ENCODE measurements around the gene CCSER1. TPM values are rescaled to one million over a fixed set of nuclear protein-coding genes. Genes with fewer than 3 reads are reported as not detected.

CCSER1 gene
- total and polyA plus RNA-seq, 4 donors, result 0.18 to 2.3 (median 1.2) TPM

DNA sequence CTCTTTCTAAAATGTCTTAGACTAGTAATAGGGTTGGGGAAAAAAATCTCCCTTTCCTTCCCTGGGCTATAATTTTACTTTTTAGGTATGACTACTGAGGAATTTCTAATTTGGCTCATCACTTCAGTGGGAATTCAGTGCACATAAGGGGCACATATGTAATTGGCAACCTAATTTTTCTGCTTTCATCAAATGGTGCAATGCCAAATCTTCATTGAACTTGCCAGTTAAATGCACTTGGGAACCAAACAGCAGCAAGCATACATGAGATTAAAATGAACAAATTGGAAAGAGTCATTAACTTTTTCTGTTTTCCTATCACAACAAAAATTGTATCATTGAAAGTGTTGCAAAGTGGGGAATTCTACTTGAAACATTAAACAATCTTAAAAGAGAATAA is 2.9 kb upstream of the CCSER1 start:
- Histone ChIP-seq H3K4me3 (ENCODE audit: low read depth in 1 of 3, low read length in 3 of 3) (no peak overlapping the region), H3K27me3 (ENCODE audit: control insufficient read depth in 4 of 4, insufficient read depth in 4 of 4, low read length in 3 of 4) (peaks cover 0 to 5% (median 1%) of the 10 kb centered on the region in 4 donors)

More for the DNA sequence above, 2.9 kb upstream of the CCSER1 start:
- no peak overlapping the region for H3K9ac ChIP-seq (ENCODE audit: low read depth in 1 of 2, low read length in 2 of 2)
- H3K9me3 ChIP-seq (ENCODE audit: control insufficient read depth in 4 of 4, low read length in 3 of 4), result no peaks in the 10 kb centered on the region
- peaks cover 7 to 19% (median 11%) of the 10 kb centered on the region in 4 donors for H3K4me1 ChIP-seq (ENCODE audit: control insufficient read depth in 4 of 4, insufficient read depth in 4 of 4, low read length in 3 of 4)
- TF ChIP-seq HNF4A (conservative IDR thresholded peaks at IDR 0.05) (no peak), GABPA (IDR thresholded peaks at IDR 0.05 in 1 of 2, conservative IDR thresholded peaks at IDR 0.05 in 1 of 2) (no peak), RAD21 (IDR thresholded peaks at IDR 0.05) (no peak), JUND (IDR thresholded peaks at IDR 0.05) (no peak), TAF1 (conservative IDR thresholded peaks at IDR 0.05) (no peak), SP1 (IDR thresholded peaks at IDR 0.05) (no peak), EGR1 (IDR thresholded peaks at IDR 0.05; ENCODE audit: low read depth in 2 of 2) (no peak), FOXA2 (IDR thresholded peaks at IDR 0.05) (no peak), RXRA (IDR thresholded peaks at IDR 0.05) (no peak), HNF4G (IDR thresholded peaks at IDR 0.05) (no peak), YY1 (IDR thresholded peaks at IDR 0.05) (no peak), NR2F2 (IDR thresholded peaks at IDR 0.05) (no peak), FOXA1 (IDR thresholded peaks at IDR 0.05) (no peak)
- TF ChIP-seq, protein P1, sequence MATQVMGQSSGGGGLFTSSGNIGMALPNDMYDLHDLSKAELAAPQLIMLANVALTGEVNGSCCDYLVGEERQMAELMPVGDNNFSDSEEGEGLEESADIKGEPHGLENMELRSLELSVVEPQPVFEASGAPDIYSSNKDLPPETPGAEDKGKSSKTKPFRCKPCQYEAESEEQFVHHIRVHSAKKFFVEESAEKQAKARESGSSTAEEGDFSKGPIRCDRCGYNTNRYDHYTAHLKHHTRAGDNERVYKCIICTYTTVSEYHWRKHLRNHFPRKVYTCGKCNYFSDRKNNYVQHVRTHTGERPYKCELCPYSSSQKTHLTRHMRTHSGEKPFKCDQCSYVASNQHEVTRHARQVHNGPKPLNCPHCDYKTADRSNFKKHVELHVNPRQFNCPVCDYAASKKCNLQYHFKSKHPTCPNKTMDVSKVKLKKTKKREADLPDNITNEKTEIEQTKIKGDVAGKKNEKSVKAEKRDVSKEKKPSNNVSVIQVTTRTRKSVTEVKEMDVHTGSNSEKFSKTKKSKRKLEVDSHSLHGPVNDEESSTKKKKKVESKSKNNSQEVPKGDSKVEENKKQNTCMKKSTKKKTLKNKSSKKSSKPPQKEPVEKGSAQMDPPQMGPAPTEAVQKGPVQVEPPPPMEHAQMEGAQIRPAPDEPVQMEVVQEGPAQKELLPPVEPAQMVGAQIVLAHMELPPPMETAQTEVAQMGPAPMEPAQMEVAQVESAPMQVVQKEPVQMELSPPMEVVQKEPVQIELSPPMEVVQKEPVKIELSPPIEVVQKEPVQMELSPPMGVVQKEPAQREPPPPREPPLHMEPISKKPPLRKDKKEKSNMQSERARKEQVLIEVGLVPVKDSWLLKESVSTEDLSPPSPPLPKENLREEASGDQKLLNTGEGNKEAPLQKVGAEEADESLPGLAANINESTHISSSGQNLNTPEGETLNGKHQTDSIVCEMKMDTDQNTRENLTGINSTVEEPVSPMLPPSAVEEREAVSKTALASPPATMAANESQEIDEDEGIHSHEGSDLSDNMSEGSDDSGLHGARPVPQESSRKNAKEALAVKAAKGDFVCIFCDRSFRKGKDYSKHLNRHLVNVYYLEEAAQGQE (IDR thresholded peaks at IDR 0.05), result no peak
- TF ChIP-seq, protein P2, sequence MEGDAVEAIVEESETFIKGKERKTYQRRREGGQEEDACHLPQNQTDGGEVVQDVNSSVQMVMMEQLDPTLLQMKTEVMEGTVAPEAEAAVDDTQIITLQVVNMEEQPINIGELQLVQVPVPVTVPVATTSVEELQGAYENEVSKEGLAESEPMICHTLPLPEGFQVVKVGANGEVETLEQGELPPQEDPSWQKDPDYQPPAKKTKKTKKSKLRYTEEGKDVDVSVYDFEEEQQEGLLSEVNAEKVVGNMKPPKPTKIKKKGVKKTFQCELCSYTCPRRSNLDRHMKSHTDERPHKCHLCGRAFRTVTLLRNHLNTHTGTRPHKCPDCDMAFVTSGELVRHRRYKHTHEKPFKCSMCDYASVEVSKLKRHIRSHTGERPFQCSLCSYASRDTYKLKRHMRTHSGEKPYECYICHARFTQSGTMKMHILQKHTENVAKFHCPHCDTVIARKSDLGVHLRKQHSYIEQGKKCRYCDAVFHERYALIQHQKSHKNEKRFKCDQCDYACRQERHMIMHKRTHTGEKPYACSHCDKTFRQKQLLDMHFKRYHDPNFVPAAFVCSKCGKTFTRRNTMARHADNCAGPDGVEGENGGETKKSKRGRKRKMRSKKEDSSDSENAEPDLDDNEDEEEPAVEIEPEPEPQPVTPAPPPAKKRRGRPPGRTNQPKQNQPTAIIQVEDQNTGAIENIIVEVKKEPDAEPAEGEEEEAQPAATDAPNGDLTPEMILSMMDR (IDR thresholded peaks at IDR 0.05; ENCODE audit: low read depth, low read length, missing input control), result no peak
- TF ChIP-seq, protein P3, sequence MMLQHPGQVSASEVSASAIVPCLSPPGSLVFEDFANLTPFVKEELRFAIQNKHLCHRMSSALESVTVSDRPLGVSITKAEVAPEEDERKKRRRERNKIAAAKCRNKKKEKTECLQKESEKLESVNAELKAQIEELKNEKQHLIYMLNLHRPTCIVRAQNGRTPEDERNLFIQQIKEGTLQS (IDR thresholded peaks at IDR 0.05), result no peak
- TF ChIP-seq, protein P4, sequence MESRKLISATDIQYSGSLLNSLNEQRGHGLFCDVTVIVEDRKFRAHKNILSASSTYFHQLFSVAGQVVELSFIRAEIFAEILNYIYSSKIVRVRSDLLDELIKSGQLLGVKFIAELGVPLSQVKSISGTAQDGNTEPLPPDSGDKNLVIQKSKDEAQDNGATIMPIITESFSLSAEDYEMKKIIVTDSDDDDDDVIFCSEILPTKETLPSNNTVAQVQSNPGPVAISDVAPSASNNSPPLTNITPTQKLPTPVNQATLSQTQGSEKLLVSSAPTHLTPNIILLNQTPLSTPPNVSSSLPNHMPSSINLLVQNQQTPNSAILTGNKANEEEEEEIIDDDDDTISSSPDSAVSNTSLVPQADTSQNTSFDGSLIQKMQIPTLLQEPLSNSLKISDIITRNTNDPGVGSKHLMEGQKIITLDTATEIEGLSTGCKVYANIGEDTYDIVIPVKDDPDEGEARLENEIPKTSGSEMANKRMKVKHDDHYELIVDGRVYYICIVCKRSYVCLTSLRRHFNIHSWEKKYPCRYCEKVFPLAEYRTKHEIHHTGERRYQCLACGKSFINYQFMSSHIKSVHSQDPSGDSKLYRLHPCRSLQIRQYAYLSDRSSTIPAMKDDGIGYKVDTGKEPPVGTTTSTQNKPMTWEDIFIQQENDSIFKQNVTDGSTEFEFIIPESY (IDR thresholded peaks at IDR 0.05), result no peak
- TF ChIP-seq, protein P5, sequence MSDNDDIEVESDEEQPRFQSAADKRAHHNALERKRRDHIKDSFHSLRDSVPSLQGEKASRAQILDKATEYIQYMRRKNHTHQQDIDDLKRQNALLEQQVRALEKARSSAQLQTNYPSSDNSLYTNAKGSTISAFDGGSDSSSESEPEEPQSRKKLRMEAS (IDR thresholded peaks at IDR 0.05), result no peak
- DNase-seq (ENCODE audit: low spot score), result no peak
- no peak overlapping the region for H3K27ac ChIP-seq (ENCODE audit: low read depth in 1 of 2, low read length in 2 of 2)
- no peaks in the 10 kb centered on the region for H3K36me3 ChIP-seq (ENCODE audit: control insufficient read depth in 4 of 4, insufficient read depth in 3 of 4, low read depth in 1 of 4, low read length in 3 of 4)

Data from liver (tissue), 9 donors.